ENCODE measurements around the gene SPINK4. TPM values are rescaled to one million over a fixed set of nuclear protein-coding genes. Genes with fewer than 3 reads are reported as not detected.

SPINK4 gene
- total RNA-seq, 1 donor from 2014 or later = not detected

- peak; percentile 92 for DNase-seq (ENCODE audit: low spot score)
Observed at GRCh38 chr9:33229359-33230114, 10.4 kb upstream of the SPINK4 start.

- no peak for DNase-seq (ENCODE audit: low spot score)
Observed at GRCh38 chr9:33230756-33231622, 9.0 kb upstream of the SPINK4 start.

DNA sequence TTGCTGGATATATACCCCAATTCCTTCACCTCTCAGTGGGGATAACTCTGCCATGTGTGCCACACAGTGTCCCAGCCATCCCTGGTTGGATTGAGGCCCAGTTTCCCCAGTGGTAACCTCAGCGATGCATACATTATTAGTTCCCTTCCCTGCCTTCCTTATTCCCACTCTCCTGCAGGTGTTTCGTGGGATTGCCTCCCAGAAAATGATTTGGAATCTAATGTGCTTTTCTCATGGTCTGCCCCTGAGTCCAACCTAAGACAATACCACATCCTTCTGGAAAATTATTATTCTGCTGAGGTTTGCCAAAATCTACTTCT lies 8.4 kb upstream of the SPINK4 start:
- DNase-seq (ENCODE audit: low spot score) = no peak

- no peak for DNase-seq (ENCODE audit: low spot score)
Observed at GRCh38 chr9:33232815-33233214, 7.2 kb upstream of the SPINK4 start.

- peak; percentile 91 for DNase-seq (ENCODE audit: low spot score)
Observed at GRCh38 chr9:33233626-33234342, 6.2 kb upstream of the SPINK4 start.

- DNase-seq (ENCODE audit: low spot score) = no peak
Observed at GRCh38 chr9:33234511-33235467, 5.2 kb upstream of the SPINK4 start.

GRCh38 chr9:33236571-33236970 lies 3.4 kb upstream of the SPINK4 start:
- DNase-seq (ENCODE audit: low spot score) = no peak

DNA sequence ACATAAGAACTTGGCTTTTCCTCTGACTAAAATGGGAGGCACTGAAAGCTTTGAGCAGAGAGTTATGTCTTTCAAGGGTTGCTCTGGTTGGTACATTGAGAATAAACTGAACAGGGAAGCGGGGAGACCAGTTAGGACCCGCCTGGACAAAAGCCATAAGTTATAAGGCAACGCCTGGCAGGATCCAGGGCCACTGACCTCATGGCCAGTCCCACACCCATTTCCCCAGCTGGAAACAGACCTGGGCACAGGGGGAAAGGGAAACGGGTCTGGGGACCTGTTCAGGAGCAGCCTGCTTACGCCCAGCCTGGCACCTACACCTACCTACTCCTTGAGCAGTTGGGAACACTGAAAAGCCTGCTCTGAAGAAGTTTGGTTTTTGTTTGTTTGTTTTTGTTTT lies 1.3 kb downstream of the SPINK4 start:
- no peak for DNase-seq (ENCODE audit: low spot score)

GRCh38 chr9:33242609-33243134 lies 2.7 kb downstream of the SPINK4 start:
- DNase-seq (ENCODE audit: low spot score) = no peak

DNA sequence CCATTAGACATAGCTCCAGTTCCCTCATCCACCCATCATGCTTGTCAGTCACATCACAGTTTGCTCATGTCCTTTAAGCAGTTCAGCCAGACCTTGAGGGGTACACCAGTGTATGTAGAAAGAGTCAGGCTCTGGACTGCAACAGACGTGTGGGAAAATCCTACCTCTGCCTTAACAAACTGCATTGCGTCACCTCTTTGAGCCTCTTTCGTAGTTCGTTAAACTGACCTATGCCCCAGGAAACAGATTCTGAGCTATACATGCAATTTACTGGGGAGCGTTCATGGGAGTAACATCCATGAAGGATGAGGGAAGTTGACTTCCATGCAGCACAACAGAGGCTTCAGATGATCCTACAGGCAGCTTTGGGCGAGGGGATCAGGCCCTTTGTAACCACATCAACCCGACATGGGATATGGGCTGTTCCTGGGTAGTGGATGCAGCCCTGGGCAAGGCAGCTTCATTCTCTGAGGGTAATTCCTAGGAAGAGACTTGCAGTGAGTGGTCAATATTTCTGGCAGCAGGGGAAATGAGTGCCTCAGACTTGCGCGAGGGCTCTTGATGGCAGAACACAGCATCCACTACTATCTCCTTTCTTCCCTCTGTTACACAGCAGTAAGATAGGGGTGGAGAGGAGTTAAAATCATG lies 4.3 kb downstream of the SPINK4 start:
- no peak for DNase-seq (ENCODE audit: low spot score)

DNA sequence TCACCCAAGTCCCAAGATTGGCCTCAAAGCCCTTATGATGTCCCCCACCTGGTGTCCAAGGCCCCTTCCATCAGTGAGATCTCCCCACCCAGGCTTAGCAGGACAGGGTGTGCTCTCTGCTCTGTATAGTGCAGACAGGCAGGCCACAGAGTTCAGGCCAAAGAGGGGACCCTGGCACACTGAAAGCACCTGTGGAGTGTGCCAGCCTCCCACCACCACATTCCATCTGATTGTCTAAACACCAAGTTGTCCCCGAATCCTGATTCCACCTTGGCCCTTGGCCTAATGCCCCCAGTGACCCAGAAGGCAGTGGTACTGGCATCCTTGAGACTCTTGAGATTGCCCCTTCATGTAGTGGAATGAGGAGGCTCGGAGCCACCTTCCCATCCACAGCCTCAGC lies 5.4 kb downstream of the SPINK4 start:
- DNase-seq (ENCODE audit: low spot score) = no peak

- DNase-seq (ENCODE audit: low spot score) = no peak
Observed at GRCh38 chr9:33246269-33246860, 6.4 kb downstream of the SPINK4 start.

- no peak for DNase-seq (ENCODE audit: low spot score)
Observed at GRCh38 chr9:33248606-33249005, 8.6 kb downstream of the SPINK4 start.

DNA sequence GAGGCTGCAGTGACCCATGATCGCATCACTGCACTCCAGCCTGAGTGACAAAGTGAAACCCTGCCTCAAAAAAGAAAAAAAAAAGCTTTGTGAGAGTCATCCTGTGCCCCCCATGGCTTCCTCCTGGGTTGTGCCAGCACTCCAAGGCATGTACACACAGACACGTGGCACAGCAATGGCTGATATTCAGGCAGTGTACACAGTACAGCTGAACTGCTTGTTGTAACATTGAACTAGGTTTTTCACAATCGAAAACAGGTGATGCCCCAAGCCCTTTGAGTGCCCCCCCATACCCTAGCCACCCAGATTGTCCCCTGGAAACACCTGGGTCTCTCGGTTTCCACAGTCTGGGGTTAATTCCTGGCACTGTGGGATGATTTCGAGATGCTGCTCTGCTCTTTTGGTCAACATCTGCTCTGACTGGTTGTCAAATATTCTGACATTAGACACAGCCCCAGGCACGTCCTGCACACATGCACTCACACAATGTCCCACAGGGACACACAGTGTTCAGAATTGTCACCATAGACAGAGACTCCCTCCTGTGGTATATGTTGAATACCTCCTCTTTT lies 9.2 kb downstream of the SPINK4 start:
- DNase-seq (ENCODE audit: low spot score) = no peak

DNA sequence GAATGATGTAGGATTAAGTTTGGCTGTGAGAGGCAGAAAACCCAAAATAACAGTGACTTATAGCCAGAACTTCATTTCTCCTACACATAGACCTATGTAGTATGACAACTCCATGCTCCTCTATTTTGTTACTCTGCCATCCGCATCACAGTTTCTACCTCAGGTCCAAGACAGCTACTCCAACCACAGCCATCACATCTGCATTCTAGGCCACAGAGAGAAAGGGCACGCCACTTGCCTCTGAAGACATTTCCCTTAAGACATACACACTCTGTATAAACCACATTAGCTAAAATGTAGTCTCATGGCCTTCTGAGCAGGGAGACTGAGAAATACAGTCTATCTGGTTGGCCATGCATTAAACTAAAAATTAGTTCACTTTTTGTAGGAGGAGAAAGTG lies 10.0 kb downstream of the SPINK4 start:
- no peak for DNase-seq (ENCODE audit: low spot score)

- no peak for DNase-seq (ENCODE audit: low spot score)
Observed at GRCh38 chr9:33250458-33250995, 10.6 kb downstream of the SPINK4 start.

GRCh38 chr9:33254211-33254610 lies 14.2 kb downstream of the SPINK4 start:
- no peak for DNase-seq (ENCODE audit: low spot score)

DNA sequence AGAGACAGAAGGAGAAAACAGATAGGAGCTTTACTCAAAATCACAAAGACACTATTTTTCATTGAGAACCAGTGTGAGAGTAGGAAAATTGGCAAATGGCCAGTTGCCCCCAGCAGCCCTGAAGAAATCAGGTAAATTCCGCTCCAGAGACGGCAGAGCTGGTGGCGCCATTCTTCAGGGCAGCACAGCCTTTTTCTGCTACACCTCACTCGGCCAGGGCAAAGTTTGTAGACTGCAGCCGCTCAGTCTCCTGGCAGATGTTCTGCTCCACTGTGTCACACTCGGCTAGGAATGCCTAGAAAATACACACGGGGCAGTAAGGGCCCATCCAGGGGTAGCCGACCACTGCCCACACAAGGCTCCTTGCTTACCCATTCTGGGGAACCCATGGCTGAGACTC lies 15.0 kb downstream of the SPINK4 start:
- no peak for DNase-seq (ENCODE audit: low spot score)

DNA sequence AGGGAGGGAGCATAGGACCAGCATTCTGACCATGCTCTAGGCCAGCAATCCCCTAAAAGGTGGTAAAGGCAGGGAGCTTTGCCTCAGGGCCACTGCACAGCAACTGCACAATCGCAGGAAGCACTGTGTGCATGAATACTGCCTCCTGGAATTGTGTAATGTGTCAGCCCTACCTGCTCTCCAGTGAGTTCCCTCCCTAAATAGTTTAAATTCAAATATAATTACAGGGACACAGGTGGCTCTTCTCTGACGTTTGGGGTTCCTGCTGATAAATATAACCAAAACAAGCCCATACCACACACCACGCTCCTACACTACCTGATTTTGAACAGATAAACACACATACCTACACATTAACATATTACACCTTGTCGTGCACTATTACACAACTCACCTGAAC lies 15.5 kb downstream of the SPINK4 start:
- DNase-seq (ENCODE audit: low spot score) = no peak

- DNase-seq (ENCODE audit: low spot score) = no peak
Observed at GRCh38 chr9:33256236-33256635, 16.3 kb downstream of the SPINK4 start.

All from ureter (tissue), 1 donor.